HG03139 (cell line): ENCODE data around the gene PLEKHG4.

Experiments used
- ATAC-seq: cut with Tn5 transposase; IDR thresholded peaks from one replicate; pipeline ENCODE4 v1.9.1; 2021; ENCODE audit not compliant: unreplicated experiment

Gene PLEKHG4

GRCh38 chr16:67327743-67328142 lies 48.4 kb downstream of the PLEKHG4 start:
- ATAC-seq, result no peak

GRCh38 chr16:67329901-67330300 lies 50.6 kb downstream of the PLEKHG4 start:
- no peak for ATAC-seq

GRCh38 chr16:67333315-67333714 lies 54.0 kb downstream of the PLEKHG4 start:
- ATAC-seq, result no peak

- ATAC-seq, result no peak
These were observed 56.8 kb downstream of the PLEKHG4 start for GRCh38 chr16:67336116-67336515.

GRCh38 chr16:67336648-67337047 lies 57.3 kb downstream of the PLEKHG4 start:
- no peak for ATAC-seq
